Liver (tissue), 9 donors: Measurements from ENCODE around the gene ZDHHC8. TPM values are rescaled to one million over a fixed set of nuclear protein-coding genes. Genes with fewer than 3 reads are reported as not detected.

Experiments
- DNase-seq: peaks from one replicate; pipeline ENCODE4 v3.0.0-alpha.2; 2017; ENCODE audit warnings: low spot score
- H3K27ac ChIP-seq, 2 donors: one replicate each; pipeline ENCODE4 v1.7.0; 2013; ENCODE audit warnings: inconsistent platforms in 2 of 2, low read length in 2 of 2, control low read depth in 1 of 2, low read depth in 1 of 2, mild to moderate bottlenecking in 1 of 2
- H3K27me3 ChIP-seq, 4 donors: one replicate each; pipeline versions ENCODE4 v1.6.1 to v1.7.0; 2013; ENCODE audit warnings: low read length in 3 of 4, inconsistent platforms in 1 of 4, mild to moderate bottlenecking in 1 of 4, moderate library complexity in 1 of 4; ENCODE audit not compliant: control insufficient read depth in 4 of 4, insufficient read depth in 4 of 4
- H3K36me3 ChIP-seq, 4 donors: one replicate each; pipeline versions ENCODE4 v1.6.1 to v1.7.0; 2013; ENCODE audit warnings: low read length in 3 of 4, mild to moderate bottlenecking in 3 of 4, low read depth in 1 of 4, moderate library complexity in 1 of 4; ENCODE audit not compliant: control insufficient read depth in 4 of 4, insufficient read depth in 3 of 4
- H3K4me1 ChIP-seq, 4 donors: one replicate each; pipeline versions ENCODE4 v1.6.1 to v1.7.0; 2013; ENCODE audit warnings: low read length in 3 of 4, mild to moderate bottlenecking in 3 of 4, moderate library complexity in 1 of 4; ENCODE audit not compliant: control insufficient read depth in 4 of 4, insufficient read depth in 4 of 4
- H3K4me3 ChIP-seq, 3 donors: one replicate each; pipeline versions ENCODE4 v1.6.1 to v1.7.0; 2013; ENCODE audit warnings: low read length in 3 of 3, control low read depth in 1 of 3, low read depth in 1 of 3, mild to moderate bottlenecking in 1 of 3
- H3K9ac ChIP-seq, 2 donors: one replicate each; pipeline ENCODE4 v1.7.0; 2013; ENCODE audit warnings: low read length in 2 of 2, mild to moderate bottlenecking in 2 of 2, moderate library complexity in 2 of 2, control low read depth in 1 of 2, low read depth in 1 of 2
- H3K9me3 ChIP-seq, 4 donors: one replicate each; pipeline versions ENCODE4 v1.6.1 to v1.7.0; 2013; ENCODE audit warnings: low read length in 3 of 4; ENCODE audit not compliant: control insufficient read depth in 4 of 4
- EGR1 ChIP-seq, 2 donors: IDR thresholded peaks; 2 replicates each; pipeline ENCODE4 v1.6.1; 2016 to 2018; ENCODE audit warnings: antibody characterized with exemption in 2 of 2, low read depth in 2 of 2
- FOXA1 ChIP-seq: IDR thresholded peaks from 2 replicates; pipeline ENCODE4 v1.6.1; 2016; ENCODE audit warnings: antibody characterized with exemption
- FOXA2 ChIP-seq: IDR thresholded peaks from 2 replicates; pipeline ENCODE4 v1.6.1; 2016; ENCODE audit warnings: antibody characterized with exemption
- GABPA ChIP-seq, 2 donors: IDR thresholded peaks in 1 of 2; conservative IDR thresholded peaks in 1 of 2; 2 replicates each; pipeline ENCODE4 v1.6.1; 2016; ENCODE audit warnings: antibody characterized with exemption in 2 of 2, mild to moderate bottlenecking in 1 of 2, moderate library complexity in 1 of 2
- HNF4A ChIP-seq, 2 donors: conservative IDR thresholded peaks; 2 replicates each; pipeline ENCODE4 v1.6.1; 2016; ENCODE audit warnings: antibody characterized with exemption in 2 of 2, mild to moderate bottlenecking in 2 of 2
- HNF4G ChIP-seq: IDR thresholded peaks from 2 replicates; pipeline ENCODE4 v1.6.1; 2016; ENCODE audit warnings: antibody characterized with exemption
- JUND ChIP-seq, 2 donors: IDR thresholded peaks; 2 replicates each; pipeline ENCODE4 v1.6.1; 2016; ENCODE audit warnings: antibody characterized with exemption in 2 of 2
- RAD21 ChIP-seq, 2 donors: IDR thresholded peaks; 2 replicates each; pipeline ENCODE4 v1.6.1; 2016; ENCODE audit warnings: antibody characterized with exemption in 2 of 2, mild to moderate bottlenecking in 2 of 2
- SP1 ChIP-seq: IDR thresholded peaks from 2 replicates; pipeline ENCODE4 v1.6.1; 2018; ENCODE audit warnings: antibody characterized with exemption, mild to moderate bottlenecking
- TAF1 ChIP-seq: conservative IDR thresholded peaks from 2 replicates; pipeline ENCODE4 v1.6.1; 2016; ENCODE audit warnings: antibody characterized with exemption, mild to moderate bottlenecking
- YY1 ChIP-seq: IDR thresholded peaks from 2 replicates; pipeline ENCODE4 v1.6.1; 2016; ENCODE audit warnings: antibody characterized with exemption, mild to moderate bottlenecking
- WGBS: extraction: QIAGEN DNeasy Blood & Tissue Kit; methylation state at CpG from one replicate; pipeline ENCODE4 v1.1.7; 2013; 5-methylcytosine and 5-hydroxymethylcytosine counted together
- polyA plus RNA-seq, 2 donors: library from polyadenylated mRNA; stranded (reverse) in 1 of 2; unstranded in 1 of 2; fragments of 200-250 nt in 1 of 2; fragments of >200 nt in 1 of 2; fragmentation: Nextera tagmentation in 1 of 2; extraction: Ambion mirVana in 1 of 2; gene quantifications; one replicate each; pipeline versions ENCODE4 v1.2.1 to v1.2.3, GENCODE V29; 2013 to 2015
- total RNA-seq, 2 donors: library from RNA; depleted of rRNA; stranded (reverse); fragments of >200 nt; gene quantifications; one replicate each; pipeline ENCODE4 v1.2.3, GENCODE V29; 2014
- TF ChIP-seq, protein P1 (sequence below): IDR thresholded peaks from 2 replicates; pipeline ENCODE4 v1.6.1; 2016; ENCODE audit warnings: antibody characterized with exemption
- TF ChIP-seq, protein P2 (sequence below): IDR thresholded peaks from 2 replicates; pipeline ENCODE4 v1.6.1; 2016; ENCODE audit warnings: antibody characterized with exemption, mild to moderate bottlenecking
- TF ChIP-seq, protein P3 (sequence below): IDR thresholded peaks from 2 replicates; pipeline ENCODE4 v1.6.1; 2016; ENCODE audit warnings: antibody characterized with exemption
- TF ChIP-seq, protein P4 (sequence below): fragments of 150-350 bp; IDR thresholded peaks from 2 replicates; pipeline ENCODE4 v1.5.1; 2017; ENCODE audit warnings: improper control_type of control experiment, low read depth, low read length; ENCODE audit not compliant: missing input control
- TF ChIP-seq, protein P5 (sequence below): IDR thresholded peaks from 2 replicates; pipeline ENCODE4 v1.6.1; 2016; ENCODE audit warnings: antibody characterized with exemption
- donor health status: healthy.
- donor health status: healthy.
- donor health status: healthy.
- donor health status: healthy.
- donor health status: healthy.

ZDHHC8 gene
- total and polyA plus RNA-seq, 4 donors = 2.9 to 11.8 (median 6.8) TPM

DNA sequence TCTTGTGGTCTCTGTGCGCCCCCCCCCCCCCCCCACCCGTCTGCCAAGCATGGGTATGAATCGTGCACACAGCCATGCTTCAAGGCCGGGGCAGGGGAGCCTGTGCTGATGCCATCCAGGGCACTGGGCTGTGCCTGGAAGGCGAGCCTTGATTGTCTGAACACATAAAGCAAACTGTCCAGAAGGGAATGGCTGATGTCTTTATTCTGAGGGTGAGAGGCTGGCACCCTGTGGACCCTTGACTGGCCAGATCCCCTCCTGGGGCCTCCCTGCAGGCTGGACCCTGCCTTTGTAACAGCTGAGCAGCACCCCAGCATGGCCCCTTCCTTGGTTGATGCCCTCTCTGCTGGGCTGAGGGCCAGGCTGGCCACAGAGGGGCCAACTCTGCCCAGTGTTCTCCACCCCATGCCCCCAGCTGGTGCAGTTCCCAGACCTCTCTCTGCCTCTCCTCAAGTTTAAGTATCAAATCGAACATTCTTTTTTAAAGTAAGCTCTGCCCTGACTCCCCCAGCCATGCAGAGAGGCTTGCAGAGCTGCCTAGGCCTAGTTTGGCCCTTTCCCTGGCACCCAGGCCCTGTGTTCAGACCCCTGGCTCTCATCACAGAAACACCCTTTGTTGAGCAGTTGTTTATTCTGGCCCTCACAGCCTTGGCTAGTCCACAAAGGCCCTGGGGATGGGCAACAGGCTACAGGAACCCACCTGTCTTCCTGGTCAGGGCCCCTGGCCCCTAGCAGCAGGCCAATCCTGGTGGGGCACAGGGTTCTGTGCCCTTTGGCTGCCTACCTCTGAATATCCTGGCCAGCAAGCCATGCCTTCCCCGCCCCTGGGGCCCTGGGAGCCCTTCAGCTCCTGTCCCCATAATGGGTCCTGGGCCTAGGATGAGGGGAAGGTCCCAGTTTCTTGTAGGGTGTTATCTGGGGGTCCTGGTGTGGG, 19.6 kb upstream of the ZDHHC8 start:
- no peak for TF ChIP-seq TAF1
- no peak for TF ChIP-seq EGR1 (IDR thresholded peaks at IDR 0.05; ENCODE audit: low read depth in 2 of 2)
- no peak for TF ChIP-seq FOXA1
- Histone ChIP-seq H3K4me1 (peaks cover 6 to 29% (median 17%) of the 10 kb centered on the region in 4 donors), H3K36me3 (peaks cover 29 to 74% (median 46%) of the 10 kb centered on the region in 4 donors), H3K27me3 (no peaks in the 10 kb centered on the region), H3K9ac (no peak overlapping the region), H3K27ac (no peak overlapping the region), H3K4me3 (no peak overlapping the region), H3K9me3 (no peaks in the 10 kb centered on the region)
- DNase-seq = no peak
- 75% methylated on average over 7 of the region's 7 CpGs for WGBS

DNA sequence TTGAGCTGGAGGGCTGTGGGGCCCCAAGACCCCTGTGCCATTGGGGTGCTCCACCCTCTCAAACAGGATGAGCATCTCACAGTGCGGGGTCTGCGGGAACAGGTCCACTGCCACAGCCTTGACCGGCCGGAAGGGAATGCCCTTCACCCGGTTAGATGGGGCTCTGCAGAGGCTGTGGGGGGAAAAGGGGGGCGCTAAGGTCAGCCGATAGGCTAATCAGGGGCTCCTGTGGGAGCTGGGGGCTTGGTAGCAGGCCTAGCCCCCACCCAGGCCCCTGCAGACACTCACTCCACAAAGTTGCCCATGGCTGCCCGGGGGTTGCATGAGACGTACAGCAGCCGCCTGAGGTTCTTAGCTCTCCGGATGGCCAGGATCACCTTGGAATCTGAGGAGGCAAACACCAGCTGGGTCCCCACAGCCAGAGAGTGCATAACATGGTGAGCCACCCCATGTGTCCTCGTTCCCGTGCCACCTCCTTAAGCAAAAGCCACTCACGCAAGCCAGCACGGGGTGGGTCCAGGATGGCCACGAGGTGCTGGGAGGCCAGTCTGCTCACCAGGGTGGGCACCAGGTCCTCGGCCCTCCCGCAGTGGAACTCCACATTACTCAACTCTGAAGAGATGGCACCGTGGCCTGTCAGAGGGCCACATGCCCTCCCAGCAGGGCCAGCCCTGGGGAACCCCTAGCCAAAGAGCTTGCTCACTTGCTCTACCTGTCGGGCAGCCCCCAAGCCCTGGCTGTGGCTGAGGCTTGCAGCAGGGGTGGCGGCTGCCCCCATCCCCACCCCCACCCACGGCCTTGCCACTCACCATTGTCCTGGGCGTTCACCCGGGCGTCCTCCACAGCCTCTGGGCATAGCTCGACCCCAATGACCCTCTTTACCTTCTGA, 18.7 kb upstream of the ZDHHC8 start:
- Histone ChIP-seq H3K4me1 (peaks cover 6 to 31% (median 17%) of the 10 kb centered on the region in 4 donors), H3K9ac (no peak overlapping the region), H3K27me3 (no peaks in the 10 kb centered on the region), H3K4me3 (no peak overlapping the region), H3K9me3 (no peaks in the 10 kb centered on the region), H3K27ac (no peak overlapping the region), H3K36me3 (peaks cover 21 to 65% (median 38%) of the 10 kb centered on the region in 4 donors)
- TF ChIP-seq, protein P1, sequence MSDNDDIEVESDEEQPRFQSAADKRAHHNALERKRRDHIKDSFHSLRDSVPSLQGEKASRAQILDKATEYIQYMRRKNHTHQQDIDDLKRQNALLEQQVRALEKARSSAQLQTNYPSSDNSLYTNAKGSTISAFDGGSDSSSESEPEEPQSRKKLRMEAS = no peak
- TF ChIP-seq GABPA (IDR thresholded peaks at IDR 0.05 in 1 of 2, conservative IDR thresholded peaks at IDR 0.05 in 1 of 2) (no peak), YY1 (no peak), HNF4A (conservative IDR thresholded peaks at IDR 0.05) (no peak), FOXA2 (no peak), EGR1 (IDR thresholded peaks at IDR 0.05; ENCODE audit: low read depth in 2 of 2) (no peak), JUND (IDR thresholded peaks at IDR 0.05) (no peak), SP1 (no peak), FOXA1 (no peak), HNF4G (no peak), RAD21 (IDR thresholded peaks at IDR 0.05) (no peak)
- TF ChIP-seq, protein P2, sequence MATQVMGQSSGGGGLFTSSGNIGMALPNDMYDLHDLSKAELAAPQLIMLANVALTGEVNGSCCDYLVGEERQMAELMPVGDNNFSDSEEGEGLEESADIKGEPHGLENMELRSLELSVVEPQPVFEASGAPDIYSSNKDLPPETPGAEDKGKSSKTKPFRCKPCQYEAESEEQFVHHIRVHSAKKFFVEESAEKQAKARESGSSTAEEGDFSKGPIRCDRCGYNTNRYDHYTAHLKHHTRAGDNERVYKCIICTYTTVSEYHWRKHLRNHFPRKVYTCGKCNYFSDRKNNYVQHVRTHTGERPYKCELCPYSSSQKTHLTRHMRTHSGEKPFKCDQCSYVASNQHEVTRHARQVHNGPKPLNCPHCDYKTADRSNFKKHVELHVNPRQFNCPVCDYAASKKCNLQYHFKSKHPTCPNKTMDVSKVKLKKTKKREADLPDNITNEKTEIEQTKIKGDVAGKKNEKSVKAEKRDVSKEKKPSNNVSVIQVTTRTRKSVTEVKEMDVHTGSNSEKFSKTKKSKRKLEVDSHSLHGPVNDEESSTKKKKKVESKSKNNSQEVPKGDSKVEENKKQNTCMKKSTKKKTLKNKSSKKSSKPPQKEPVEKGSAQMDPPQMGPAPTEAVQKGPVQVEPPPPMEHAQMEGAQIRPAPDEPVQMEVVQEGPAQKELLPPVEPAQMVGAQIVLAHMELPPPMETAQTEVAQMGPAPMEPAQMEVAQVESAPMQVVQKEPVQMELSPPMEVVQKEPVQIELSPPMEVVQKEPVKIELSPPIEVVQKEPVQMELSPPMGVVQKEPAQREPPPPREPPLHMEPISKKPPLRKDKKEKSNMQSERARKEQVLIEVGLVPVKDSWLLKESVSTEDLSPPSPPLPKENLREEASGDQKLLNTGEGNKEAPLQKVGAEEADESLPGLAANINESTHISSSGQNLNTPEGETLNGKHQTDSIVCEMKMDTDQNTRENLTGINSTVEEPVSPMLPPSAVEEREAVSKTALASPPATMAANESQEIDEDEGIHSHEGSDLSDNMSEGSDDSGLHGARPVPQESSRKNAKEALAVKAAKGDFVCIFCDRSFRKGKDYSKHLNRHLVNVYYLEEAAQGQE = no peak
- TF ChIP-seq, protein P3, sequence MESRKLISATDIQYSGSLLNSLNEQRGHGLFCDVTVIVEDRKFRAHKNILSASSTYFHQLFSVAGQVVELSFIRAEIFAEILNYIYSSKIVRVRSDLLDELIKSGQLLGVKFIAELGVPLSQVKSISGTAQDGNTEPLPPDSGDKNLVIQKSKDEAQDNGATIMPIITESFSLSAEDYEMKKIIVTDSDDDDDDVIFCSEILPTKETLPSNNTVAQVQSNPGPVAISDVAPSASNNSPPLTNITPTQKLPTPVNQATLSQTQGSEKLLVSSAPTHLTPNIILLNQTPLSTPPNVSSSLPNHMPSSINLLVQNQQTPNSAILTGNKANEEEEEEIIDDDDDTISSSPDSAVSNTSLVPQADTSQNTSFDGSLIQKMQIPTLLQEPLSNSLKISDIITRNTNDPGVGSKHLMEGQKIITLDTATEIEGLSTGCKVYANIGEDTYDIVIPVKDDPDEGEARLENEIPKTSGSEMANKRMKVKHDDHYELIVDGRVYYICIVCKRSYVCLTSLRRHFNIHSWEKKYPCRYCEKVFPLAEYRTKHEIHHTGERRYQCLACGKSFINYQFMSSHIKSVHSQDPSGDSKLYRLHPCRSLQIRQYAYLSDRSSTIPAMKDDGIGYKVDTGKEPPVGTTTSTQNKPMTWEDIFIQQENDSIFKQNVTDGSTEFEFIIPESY = no peak
- TF ChIP-seq, protein P4, sequence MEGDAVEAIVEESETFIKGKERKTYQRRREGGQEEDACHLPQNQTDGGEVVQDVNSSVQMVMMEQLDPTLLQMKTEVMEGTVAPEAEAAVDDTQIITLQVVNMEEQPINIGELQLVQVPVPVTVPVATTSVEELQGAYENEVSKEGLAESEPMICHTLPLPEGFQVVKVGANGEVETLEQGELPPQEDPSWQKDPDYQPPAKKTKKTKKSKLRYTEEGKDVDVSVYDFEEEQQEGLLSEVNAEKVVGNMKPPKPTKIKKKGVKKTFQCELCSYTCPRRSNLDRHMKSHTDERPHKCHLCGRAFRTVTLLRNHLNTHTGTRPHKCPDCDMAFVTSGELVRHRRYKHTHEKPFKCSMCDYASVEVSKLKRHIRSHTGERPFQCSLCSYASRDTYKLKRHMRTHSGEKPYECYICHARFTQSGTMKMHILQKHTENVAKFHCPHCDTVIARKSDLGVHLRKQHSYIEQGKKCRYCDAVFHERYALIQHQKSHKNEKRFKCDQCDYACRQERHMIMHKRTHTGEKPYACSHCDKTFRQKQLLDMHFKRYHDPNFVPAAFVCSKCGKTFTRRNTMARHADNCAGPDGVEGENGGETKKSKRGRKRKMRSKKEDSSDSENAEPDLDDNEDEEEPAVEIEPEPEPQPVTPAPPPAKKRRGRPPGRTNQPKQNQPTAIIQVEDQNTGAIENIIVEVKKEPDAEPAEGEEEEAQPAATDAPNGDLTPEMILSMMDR = no peak
- TF ChIP-seq, protein P5, sequence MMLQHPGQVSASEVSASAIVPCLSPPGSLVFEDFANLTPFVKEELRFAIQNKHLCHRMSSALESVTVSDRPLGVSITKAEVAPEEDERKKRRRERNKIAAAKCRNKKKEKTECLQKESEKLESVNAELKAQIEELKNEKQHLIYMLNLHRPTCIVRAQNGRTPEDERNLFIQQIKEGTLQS = no peak
- no peak for DNase-seq
- WGBS = 88% methylated on average over 26 of the region's 26 CpGs
